ENCODE results near the gene ACADSB. TPM values are rescaled to one million over a fixed set of nuclear protein-coding genes. Genes with fewer than 3 reads are reported as not detected.

ACADSB gene
- polyA plus RNA-seq, 1 experiment = 16.1 TPM

GRCh38 chr10:123042708-123043408, 34.1 kb downstream of the ACADSB start:
- Histone ChIP-seq H3K27ac (ENCODE audit: low read depth, low read length) (no peak overlapping the region), H3K9me3 (ENCODE audit: control insufficient read depth, insufficient read depth, low read length) (no peaks in the 10 kb centered on the region), H3K27me3 (ENCODE audit: control insufficient read depth, insufficient read depth, low read length) (no peaks in the 10 kb centered on the region), H3K4me3 (ENCODE audit: low read depth, low read length) (no peak overlapping the region)
- ChIA-PET POLR2A (no interaction called here), CTCF (interaction anchor here (0.6 to 3.1 kb wide), 29 partner anchors 9 to 1419 kb away, joined by 3 to 21 read pairs (median 4); partner anchors contain the start of gene LHPP)
- no peak for TF ChIP-seq CTCF (IDR thresholded peaks at IDR 0.05; ENCODE audit: low read depth, low read length)
- no peak for DNase-seq (ENCODE audit: low read depth, low spot score)

- ChIA-PET POLR2A (no interaction called here), CTCF (interaction anchor here (0.6 to 3.1 kb wide), 29 partner anchors 9 to 1418 kb away, joined by 3 to 21 read pairs (median 4); partner anchors contain the start of genes BUB3 and LHPP)
- H3K4me3 ChIP-seq (ENCODE audit: low read depth, low read length) = no peak overlapping the region
Observed at GRCh38 chr10:123043409-123043925, 34.7 kb downstream of the ACADSB start.

GRCh38 chr10:123044391-123044790, 35.6 kb downstream of the ACADSB start:
- Histone ChIP-seq H3K4me3 (ENCODE audit: low read depth, low read length) (no peak overlapping the region), H3K9me3 (ENCODE audit: control insufficient read depth, insufficient read depth, low read length) (no peaks in the 10 kb centered on the region), H3K27ac (ENCODE audit: low read depth, low read length) (no peak overlapping the region), H3K27me3 (ENCODE audit: control insufficient read depth, insufficient read depth, low read length) (no peaks in the 10 kb centered on the region)
- no peak for DNase-seq (ENCODE audit: low read depth, low spot score)
- POLR2A ChIA-PET = no interaction called here
- CTCF ChIA-PET = interaction anchor here (0.6 to 2.6 kb wide), 10 partner anchors 8 to 1345 kb away, joined by 3 to 17 read pairs (median 4); partner anchors contain the start of gene BUB3
- TF ChIP-seq CTCF (IDR thresholded peaks at IDR 0.05; ENCODE audit: low read depth, low read length) = no peak

More at GRCh38 chr10:123043409-123043925, 34.7 kb downstream of the ACADSB start:
- H3K9me3 ChIP-seq (ENCODE audit: control insufficient read depth, insufficient read depth, low read length) = no peaks in the 10 kb centered on the region
- DNase-seq (ENCODE audit: low read depth, low spot score) = peak; percentile 23
- H3K27me3 ChIP-seq (ENCODE audit: control insufficient read depth, insufficient read depth, low read length) = no peaks in the 10 kb centered on the region
- H3K27ac ChIP-seq (ENCODE audit: low read depth, low read length) = no peak overlapping the region
- TF ChIP-seq CTCF (IDR thresholded peaks at IDR 0.05; ENCODE audit: low read depth, low read length) = peak; percentile 86

GRCh38 chr10:123045961-123046731, 37.3 kb downstream of the ACADSB start:
- POLR2A ChIA-PET = no interaction called here

More at GRCh38 chr10:123045961-123046731, 37.3 kb downstream of the ACADSB start:
- no peak for DNase-seq (ENCODE audit: low read depth, low spot score)
- Histone ChIP-seq H3K27ac (ENCODE audit: low read depth, low read length) (no peak overlapping the region), H3K9me3 (ENCODE audit: control insufficient read depth, insufficient read depth, low read length) (no peaks in the 10 kb centered on the region), H3K27me3 (ENCODE audit: control insufficient read depth, insufficient read depth, low read length) (no peaks in the 10 kb centered on the region), H3K4me3 (ENCODE audit: low read depth, low read length) (no peak overlapping the region)
- no peak for TF ChIP-seq CTCF (IDR thresholded peaks at IDR 0.05; ENCODE audit: low read depth, low read length)
- CTCF ChIA-PET = interaction anchor here (0.8 to 2.3 kb wide), 7 partner anchors 25 to 536 kb away, joined by 3 to 13 read pairs (median 6); no protein-coding TSS in a partner anchor
